NCI-H2171 treated with DMSO at 0.1 percent for 48 hours (cell line): ENCODE data around the gene GCC1.
A peak's percentile ranks its signal among the peaks of the same experiment; 100 is the strongest.

Experiments
- DNase-seq: peaks from one replicate; lab custom pipeline; 2025; lab: John Stamatoyannopoulos, UW

Gene GCC1

GRCh38 chr7:127585044-127585953 lies at the start of gene GCC1:
GCC1 (minus strand) TSS chr7:127585596; CDS start chr7:127585182, 414 bp downstream.
- peak; percentile 76 for DNase-seq

DNA sequence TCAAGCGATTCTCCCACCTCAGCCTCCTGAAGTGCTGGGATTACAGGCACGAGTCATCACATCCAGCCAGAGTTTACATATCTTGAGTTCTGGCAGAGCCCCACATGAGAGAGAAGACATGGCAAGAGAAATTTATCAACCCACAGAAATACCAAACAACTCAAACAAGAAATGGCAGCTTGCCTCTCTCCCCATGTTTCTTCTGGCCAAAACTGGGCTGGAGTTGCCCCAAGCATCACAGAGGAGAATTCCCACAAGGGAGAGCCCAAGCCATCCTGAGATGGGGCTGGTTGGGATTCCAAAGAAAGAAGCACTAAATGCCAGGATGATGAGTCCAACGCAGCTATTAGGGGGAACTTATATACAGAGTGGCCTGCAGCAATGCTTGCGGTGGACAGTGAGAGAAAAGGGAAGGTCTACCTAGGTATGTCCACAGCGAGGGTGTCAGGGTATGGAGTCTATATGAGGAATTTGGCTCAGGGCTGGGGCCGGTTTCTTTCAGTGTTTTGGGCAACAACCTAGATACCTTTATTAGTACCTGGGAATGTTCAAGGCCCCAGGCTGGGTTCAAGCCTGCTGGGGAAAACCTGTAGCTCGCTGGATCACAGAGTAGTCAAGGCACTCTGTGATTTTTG lies 47.0 kb upstream of the GCC1 start:
- no peak for DNase-seq

- DNase-seq, result no peak
Measured at GRCh38 chr7:127629268-127629854, 44.0 kb upstream of the GCC1 start.

DNA sequence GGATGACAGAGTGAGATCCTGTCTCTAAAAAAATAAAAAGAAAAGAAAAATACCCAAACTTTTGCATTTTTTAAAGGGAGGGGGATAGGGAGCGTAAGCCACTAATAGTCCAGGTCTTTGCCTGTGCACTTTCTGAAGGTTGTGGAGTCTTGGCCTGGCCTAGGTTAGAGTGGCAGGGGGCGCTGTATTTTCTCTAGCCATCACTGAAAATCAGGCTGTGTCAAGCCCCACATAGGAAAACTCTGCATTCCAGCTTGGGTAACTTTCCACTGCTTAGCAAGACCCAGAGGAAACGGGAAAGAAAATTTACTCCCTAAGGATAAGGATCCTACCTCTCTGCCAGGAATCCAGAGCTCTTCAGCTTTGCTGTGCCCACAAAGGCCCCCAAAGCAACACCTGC lies 43.0 kb upstream of the GCC1 start:
- no peak for DNase-seq

- DNase-seq, result no peak
Measured at GRCh38 chr7:127625331-127625730, 39.9 kb upstream of the GCC1 start.

DNA sequence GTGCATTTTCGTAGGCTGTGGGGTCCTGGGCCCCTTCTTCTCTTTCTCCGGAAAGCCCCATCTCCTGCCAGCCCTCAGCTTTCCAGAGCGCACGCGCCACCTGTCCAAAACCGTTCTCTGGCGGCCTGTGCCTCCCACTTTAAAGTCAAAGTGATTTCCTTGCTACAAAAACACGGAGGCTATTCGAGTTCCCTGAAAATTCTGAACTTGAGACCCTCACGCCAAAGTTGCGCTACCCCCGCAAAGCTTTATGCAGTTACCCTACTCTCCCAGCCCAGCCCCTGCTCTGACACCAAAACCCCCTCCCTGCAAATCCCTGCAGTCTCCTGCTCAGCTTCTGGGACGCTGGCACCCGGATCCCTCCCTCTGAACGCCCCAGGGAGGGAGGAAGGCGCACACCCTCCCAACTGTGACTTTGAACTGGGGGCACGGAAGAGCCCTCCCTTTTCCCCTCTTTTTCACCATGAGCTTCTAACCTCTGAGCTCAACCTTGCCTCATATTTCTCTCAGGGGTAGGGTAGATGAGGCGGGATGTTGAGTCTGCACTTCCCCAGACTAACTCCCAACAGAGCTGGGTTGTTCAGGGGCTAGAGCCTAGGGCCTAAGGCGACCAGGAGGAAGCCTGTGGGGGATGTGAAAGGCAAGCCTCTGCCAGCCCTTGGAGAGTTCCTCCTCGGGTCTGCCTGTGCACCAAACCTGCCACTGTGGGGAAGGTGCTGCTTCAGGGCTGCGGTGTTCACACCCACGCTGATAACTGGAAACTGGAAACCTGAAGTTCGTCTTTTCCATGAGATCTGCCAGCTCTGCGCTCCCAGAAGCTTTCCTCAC lies 35.2 kb upstream of the GCC1 start:
- DNase-seq, result peak; percentile 2

GRCh38 chr7:127619681-127620405 lies 34.4 kb upstream of the GCC1 start:
- no peak for DNase-seq

DNA sequence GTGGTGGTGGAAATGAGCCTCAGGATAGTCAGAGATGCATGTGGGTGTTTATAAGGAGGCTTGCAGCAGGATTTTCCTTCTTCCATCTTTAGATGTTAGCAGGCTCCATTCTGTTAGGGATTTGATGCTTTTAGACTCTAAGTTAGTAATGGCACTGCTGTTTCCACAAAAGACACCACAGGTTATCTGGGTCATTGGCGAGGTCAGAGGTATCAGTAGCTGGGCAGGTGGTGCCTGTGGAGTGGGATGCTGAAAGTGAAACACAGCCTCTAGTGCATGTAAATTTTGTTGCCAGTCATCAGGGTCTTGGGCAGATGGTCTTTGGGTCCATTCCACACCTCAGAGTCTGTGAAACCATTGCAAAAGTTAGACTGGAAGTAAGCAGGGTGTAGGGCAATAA lies 33.4 kb upstream of the GCC1 start:
- DNase-seq, result no peak

DNA sequence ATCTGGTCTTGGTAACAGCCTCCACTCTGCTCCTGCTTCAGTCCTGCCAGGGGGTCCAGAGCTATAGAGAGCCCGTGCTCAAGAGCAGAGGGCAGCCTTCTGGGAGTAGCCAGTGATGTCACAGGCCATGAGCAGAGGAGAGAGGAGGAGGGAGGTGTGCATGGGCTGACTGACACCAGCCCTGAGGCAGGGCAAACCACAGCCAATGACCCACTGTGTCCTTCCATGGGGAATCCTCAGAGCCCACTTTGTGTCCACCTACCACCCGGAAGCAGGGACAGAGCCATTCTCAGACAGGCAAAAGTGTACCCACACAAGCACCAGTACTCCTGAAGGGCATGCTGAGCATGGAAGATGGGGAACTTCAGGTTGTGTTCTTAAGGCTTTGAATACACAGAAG lies 32.6 kb upstream of the GCC1 start, which contains the start of gene PAX4:
Gene PAX4 (minus strand): TSS at position 101 of the 400 bp plus-strand sequence. CDS start 2,214 bp downstream, outside the sequence.
- no peak for DNase-seq

DNA sequence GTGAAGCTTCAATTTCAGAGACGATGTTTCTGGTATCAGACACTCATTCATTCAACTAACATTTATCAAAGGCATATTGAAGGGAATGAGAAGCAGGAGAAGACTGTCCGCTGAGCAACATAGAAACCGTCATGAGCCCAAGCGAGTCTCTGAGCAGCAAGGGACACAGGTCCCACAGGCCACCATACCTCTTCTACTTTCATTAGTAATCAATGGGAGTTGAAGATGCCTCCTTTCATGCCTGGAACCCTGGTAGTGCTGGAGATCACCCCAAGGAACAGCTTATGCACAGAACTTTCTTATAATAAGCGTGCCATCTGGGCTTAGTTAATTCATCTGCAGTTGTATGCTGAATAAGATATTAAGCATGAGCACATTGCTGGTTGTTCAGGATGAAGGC lies 31.3 kb upstream of the GCC1 start:
- no peak for DNase-seq

DNA sequence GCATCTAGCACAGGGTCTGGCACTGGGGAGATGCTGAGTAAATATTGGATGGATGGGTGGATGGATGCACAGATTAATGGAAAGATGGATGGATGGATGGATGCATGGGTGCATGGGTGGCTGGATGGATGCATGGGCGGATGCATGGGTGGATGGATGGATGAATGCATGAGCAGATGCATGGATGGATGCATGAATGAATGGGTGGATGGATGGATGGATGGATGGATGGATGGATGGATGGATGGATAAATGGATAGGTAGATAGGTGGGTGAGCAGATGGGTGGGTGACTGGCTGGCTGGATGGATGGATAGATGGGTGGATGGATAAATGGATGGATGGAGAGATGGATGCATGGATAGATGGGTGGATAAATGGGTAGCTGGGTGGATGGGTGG lies 26.9 kb upstream of the GCC1 start:
- no peak for DNase-seq

GRCh38 chr7:127609297-127609696 lies 23.9 kb upstream of the GCC1 start:
- DNase-seq, result no peak

GRCh38 chr7:127608446-127608845 lies 23.1 kb upstream of the GCC1 start:
- DNase-seq, result no peak

- no peak for DNase-seq
Measured at GRCh38 chr7:127600885-127601284, 15.5 kb upstream of the GCC1 start.

DNA sequence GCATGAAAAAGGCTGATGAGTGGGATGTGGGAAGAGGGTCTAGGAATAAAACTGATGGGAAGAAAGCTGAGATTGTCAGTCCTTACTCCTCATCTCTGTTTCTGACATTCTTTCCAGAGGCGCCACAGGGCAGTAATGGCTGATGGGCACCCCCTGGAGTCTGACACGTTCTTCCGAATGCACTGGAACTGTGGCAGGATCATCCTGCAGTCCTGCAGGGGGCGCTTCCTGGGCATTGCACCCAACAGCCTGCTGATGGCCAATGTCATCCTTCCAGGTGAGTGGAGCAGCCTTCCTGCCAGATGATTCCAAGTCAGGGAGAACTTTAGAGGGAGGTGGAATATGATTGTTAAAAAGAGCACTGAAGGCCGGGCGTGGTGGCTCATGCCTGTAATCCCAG lies 12.9 kb upstream of the GCC1 start:
- DNase-seq, result no peak

DNA sequence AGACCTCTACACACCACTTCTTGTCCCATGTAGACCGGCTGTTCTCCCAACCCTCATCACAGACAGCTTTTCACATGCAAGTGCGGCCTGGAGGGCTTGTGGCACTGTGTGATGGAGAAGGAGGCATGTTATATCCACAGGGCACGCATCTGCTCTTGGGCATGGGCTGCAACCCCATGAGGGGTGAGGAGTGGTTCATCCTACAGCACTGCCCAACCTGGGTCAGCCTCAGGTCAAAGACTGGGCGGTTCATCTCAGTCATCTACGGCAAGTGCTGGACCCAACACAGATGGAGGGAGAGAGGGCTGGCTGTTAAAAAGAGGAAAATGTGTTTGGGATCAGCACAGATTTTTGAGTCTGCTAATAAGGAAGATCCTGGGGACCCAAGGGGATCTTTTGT lies 10.3 kb upstream of the GCC1 start:
- no peak for DNase-seq

DNA sequence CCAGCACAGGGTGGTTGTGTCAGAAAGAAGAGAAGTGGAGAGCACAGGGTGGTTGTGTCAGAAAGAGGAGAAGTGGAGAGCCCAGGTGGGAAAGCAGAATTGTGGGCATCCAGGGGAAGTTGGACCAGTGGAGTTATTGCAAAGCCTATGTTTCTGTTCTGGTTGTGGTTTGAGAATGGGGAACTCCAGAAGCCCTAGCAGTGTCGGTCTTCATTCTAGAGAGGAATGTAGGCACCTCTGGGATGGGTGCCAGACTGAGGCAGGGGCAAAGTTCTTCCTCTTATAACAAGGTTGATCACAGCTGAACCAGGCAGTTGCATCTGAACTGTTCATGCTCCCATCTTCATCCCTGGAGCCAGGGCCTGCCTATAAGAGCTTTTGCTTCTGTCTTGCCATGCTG lies 9.1 kb upstream of the GCC1 start:
- DNase-seq, result no peak

GRCh38 chr7:127592550-127592949 lies 7.2 kb upstream of the GCC1 start:
- no peak for DNase-seq

- no peak for DNase-seq
Measured at GRCh38 chr7:127591591-127591990, 6.2 kb upstream of the GCC1 start.

DNA sequence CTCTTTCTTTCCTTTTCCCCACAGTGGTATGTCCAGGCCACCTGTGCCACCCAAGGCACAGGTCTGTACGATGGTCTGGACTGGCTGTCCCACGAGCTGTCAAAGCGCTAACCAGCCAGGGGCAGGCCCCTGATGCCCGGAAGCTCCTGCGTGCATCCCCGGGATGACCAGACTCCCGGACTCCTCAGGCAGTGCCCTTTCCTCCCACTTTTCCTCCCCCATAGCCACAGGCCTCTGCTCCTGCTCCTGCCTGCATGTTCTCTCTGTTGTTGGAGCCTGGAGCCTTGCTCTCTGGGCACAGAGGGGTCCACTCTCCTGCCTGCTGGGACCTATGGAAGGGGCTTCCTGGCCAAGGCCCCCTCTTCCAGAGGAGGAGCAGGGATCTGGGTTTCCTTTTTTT lies 5.8 kb upstream of the GCC1 start:
- no peak for DNase-seq

- no peak for DNase-seq
Measured at GRCh38 chr7:127589896-127590295, 4.5 kb upstream of the GCC1 start.
